ENCODE data around the gene NCF4.

The NCF4 gene

GRCh38 chr22:36918586-36919284 lies 57.9 kb downstream of the NCF4 start:
- no peak for DNase-seq (ENCODE audit: low spot score)
- in situ Hi-C loops (cut with MboI; ENCODE audit: low sequenced_read_pairs, unreplicated experiment): no loop called here
- no peak for TF ChIP-seq CTCF (IDR thresholded peaks at IDR 0.05; ENCODE audit: borderline replicate concordance, control extremely low read depth, extremely low read depth, insufficient read depth, missing control alignments)

- DNase-seq (ENCODE audit: low spot score): peak; percentile 82
- TF ChIP-seq CTCF (IDR thresholded peaks at IDR 0.05; ENCODE audit: borderline replicate concordance, control extremely low read depth, extremely low read depth, insufficient read depth, missing control alignments): no peak
- in situ Hi-C loops (cut with MboI; ENCODE audit: low sequenced_read_pairs, unreplicated experiment): no loop called here
These were observed 60.7 kb downstream of the NCF4 start for GRCh38 chr22:36921309-36922104.

- no peak for TF ChIP-seq CTCF (IDR thresholded peaks at IDR 0.05; ENCODE audit: borderline replicate concordance, control extremely low read depth, extremely low read depth, insufficient read depth, missing control alignments)
These were observed 61.4 kb downstream of the NCF4 start for GRCh38 chr22:36922105-36922608.

GRCh38 chr22:36922711-36923110 lies 61.9 kb downstream of the NCF4 start:
- DNase-seq (ENCODE audit: low spot score): no peak
- in situ Hi-C loops (cut with MboI; ENCODE audit: low sequenced_read_pairs, unreplicated experiment): no loop called here
- no peak for TF ChIP-seq CTCF (IDR thresholded peaks at IDR 0.05; ENCODE audit: borderline replicate concordance, control extremely low read depth, extremely low read depth, insufficient read depth, missing control alignments)

More at GRCh38 chr22:36922105-36922608, 61.4 kb downstream of the NCF4 start:
- DNase-seq (ENCODE audit: low spot score): peak; percentile 23
- in situ Hi-C loops (cut with MboI; ENCODE audit: low sequenced_read_pairs, unreplicated experiment): no loop called here

GRCh38 chr22:36923131-36923788 lies 62.5 kb downstream of the NCF4 start:
- TF ChIP-seq CTCF (IDR thresholded peaks at IDR 0.05; ENCODE audit: borderline replicate concordance, control extremely low read depth, extremely low read depth, insufficient read depth, missing control alignments): no peak
- in situ Hi-C loops (cut with MboI; ENCODE audit: low sequenced_read_pairs, unreplicated experiment): no loop called here

DNA sequence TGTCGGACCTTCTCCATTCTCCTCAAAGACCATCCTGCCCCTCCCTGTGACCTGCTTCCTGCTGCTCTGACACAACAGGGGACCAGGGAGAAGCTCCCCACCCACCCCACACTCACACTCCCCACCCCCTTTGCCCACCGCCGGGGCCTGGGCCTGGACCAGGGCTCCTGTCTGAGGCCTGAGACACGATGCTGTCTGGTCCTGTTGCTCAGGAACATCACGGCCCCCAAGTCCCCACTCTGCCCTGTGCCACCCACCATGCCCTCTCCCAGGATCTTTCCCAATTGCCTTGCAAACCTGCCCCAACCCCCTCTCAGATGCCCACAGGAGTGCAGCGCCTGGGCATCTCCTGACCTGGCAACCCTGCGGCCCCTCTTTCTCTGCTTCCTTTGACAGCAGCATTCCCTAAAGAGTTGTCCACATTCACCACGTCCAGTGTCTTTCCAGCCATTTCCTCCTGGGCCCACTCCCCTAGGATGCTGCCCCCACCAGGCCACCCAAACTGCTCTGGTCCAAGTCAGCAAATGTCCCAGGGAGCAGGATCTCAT lies 63.4 kb downstream of the NCF4 start:
- no peak for TF ChIP-seq CTCF (IDR thresholded peaks at IDR 0.05; ENCODE audit: borderline replicate concordance, control extremely low read depth, extremely low read depth, insufficient read depth, missing control alignments)
- no peak for DNase-seq (ENCODE audit: low spot score)
- in situ Hi-C loops (cut with MboI; ENCODE audit: low sequenced_read_pairs, unreplicated experiment): no loop called here

More at GRCh38 chr22:36923131-36923788, 62.5 kb downstream of the NCF4 start:
- no peak for DNase-seq (ENCODE audit: low spot score)

Data from GM13976 (cell line).